GM18519 (cell line): ENCODE measurements around the gene MME.

Experiments
- ATAC-seq: cut with Tn5 transposase; IDR thresholded peaks from one replicate; pipeline ENCODE4 v1.9.1; 2021; ENCODE audit warnings: mild to moderate bottlenecking, moderate library complexity; ENCODE audit not compliant: unreplicated experiment, low FRiP score

Gene MME

DNA sequence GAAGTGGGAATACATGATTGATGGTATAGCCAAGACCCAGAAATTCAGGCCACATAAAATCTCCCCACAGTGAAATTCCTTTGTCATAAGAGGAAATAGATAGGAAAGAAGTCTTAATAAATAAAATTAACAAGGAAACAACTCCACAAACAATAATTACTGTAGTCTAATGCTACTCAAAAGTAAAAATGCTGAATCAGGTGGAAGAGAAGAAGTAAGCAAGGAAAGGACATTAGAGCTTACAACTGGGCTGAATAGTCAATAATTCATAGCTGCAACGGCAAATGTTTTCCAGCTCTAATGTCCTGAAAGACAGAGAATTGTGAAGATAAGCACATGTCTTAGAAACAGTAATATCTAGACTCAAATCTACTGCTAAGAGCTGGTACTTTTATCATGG lies 149.0 kb downstream of the MME start:
- ATAC-seq = no peak

DNA sequence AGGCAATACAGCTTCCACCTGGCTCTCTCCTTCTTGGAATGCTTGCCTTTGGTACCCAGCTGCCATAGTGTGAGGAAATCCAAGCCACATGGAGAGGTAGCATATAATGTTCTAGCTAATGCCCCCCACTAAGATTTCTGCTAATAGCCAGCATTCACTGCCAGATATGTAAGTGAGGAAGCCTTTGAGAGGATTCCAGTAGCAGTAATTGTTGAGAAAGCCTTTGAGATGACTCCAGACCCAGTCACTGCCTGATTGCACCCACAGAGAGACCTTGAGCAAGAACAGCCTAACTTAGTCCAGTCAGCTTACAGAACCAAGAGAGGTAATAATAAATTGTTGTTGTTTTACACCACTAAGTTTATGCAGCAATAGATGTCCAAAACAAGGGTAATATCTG lies 150.3 kb downstream of the MME start:
- no peak for ATAC-seq

GRCh38 chr3:155231792-155232191 lies 151.7 kb downstream of the MME start:
- ATAC-seq = no peak

- ATAC-seq = no peak
Measured at GRCh38 chr3:155232605-155233004, 152.5 kb downstream of the MME start.

DNA sequence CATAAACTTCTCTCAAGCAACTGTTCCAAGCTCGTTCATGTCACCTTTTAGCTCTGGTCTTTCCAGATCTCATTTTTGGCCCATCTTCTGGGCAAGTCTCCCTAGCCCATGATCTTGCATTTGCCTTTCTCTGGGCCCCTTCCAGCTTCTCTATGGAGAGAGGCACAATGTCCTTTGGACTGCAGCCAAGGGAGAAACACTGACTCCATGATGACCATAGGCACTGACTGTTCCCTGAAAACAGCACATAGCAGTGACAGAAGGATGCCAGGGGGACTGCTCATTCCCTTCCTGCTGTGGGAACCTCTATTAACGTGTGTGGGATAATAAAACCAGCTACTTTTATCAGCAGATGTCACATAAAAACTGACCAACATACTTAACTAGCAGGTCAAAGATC lies 153.1 kb downstream of the MME start:
- ATAC-seq = no peak
